MM.1S (cell line): ENCODE results near the gene EFR3B.

ENCODE experiments used
- DNase-seq: peaks from one replicate; pipeline ENCODE4 v3.0.0-alpha.2; 2015
- H2AFZ ChIP-seq: fragments of 300-600 bp; sonication (generic); 2 replicates; pipeline ENCODE4 v1.6.0; 2016; ENCODE audit warnings: antibody characterized with exemption, low read length
- H3F3A ChIP-seq: fragments of 300-600 bp; sonication (generic); 2 replicates; pipeline ENCODE4 v1.6.1; 2016; ENCODE audit warnings: mild to moderate bottlenecking, antibody characterized with exemption, low read length, moderate library complexity, mixed read lengths; ENCODE audit not compliant: insufficient read depth
- H3K27ac ChIP-seq: fragments of 300-600 bp; sonication (generic); 2 replicates; pipeline ENCODE4 v1.5.1; 2016; ENCODE audit warnings: mild to moderate bottlenecking, low read length
- H3K27me3 ChIP-seq: fragments of 300-600 bp; sonication (generic); replicated peaks from 2 replicates; pipeline ENCODE4 v1.6.0; 2016; ENCODE audit warnings: low read length; ENCODE audit not compliant: insufficient read depth
- H3K36me3 ChIP-seq: fragments of 300-600 bp; sonication (generic); replicated peaks from 2 replicates; pipeline ENCODE4 v1.6.1; 2016; ENCODE audit warnings: mild to moderate bottlenecking, low read length, mixed read lengths; ENCODE audit not compliant: insufficient read depth
- H3K4me1 ChIP-seq: fragments of 300-600 bp; sonication (generic); 2 replicates; pipeline ENCODE4 v1.6.1; 2016; ENCODE audit warnings: low read length, mixed read lengths
- H3K4me2 ChIP-seq: fragments of 300-600 bp; sonication (generic); 2 replicates; pipeline ENCODE4 v1.6.0; 2016; ENCODE audit warnings: low read depth, low read length
- H3K4me3 ChIP-seq: fragments of 300-600 bp; sonication (generic); 2 replicates; pipeline ENCODE4 v1.5.1; 2016; ENCODE audit warnings: low read length, mixed read lengths
- H3K79me2 ChIP-seq: fragments of 300-600 bp; sonication (generic); 2 replicates; pipeline ENCODE4 v1.6.1; 2016; ENCODE audit warnings: mixed run types, low read length, mixed read lengths
- H3K9ac ChIP-seq: fragments of 300-600 bp; sonication (generic); 2 replicates; pipeline ENCODE4 v1.6.1; 2016; ENCODE audit warnings: low read length, mixed read lengths
- H3K9me2 ChIP-seq: fragments of 300-600 bp; sonication (generic); replicated peaks from 2 replicates; pipeline ENCODE4 v1.6.1; 2016; ENCODE audit warnings: mild to moderate bottlenecking, low read length, mixed read lengths; ENCODE audit not compliant: insufficient read depth
- H3K9me3 ChIP-seq: fragments of 300-600 bp; sonication (generic); replicated peaks from 2 replicates; pipeline ENCODE4 v1.6.1; 2016; ENCODE audit warnings: mild to moderate bottlenecking, low read length, mixed read lengths; ENCODE audit not compliant: insufficient read depth
- H4K20me1 ChIP-seq: fragments of 300-600 bp; sonication (generic); 2 replicates; pipeline ENCODE4 v1.6.1; 2016; ENCODE audit warnings: mild to moderate bottlenecking, low read length, moderate library complexity, mixed read lengths; ENCODE audit not compliant: insufficient read depth
- CTCF ChIP-seq: fragments of 300-600 bp; sonication (generic); IDR thresholded peaks from 2 replicates; pipeline ENCODE4 v1.5.1; 2016; ENCODE audit warnings: antibody characterized with exemption, low read length, mixed read lengths
- EZH2 ChIP-seq: fragments of 300-600 bp; sonication (generic); optimal IDR thresholded peaks from 2 replicates; pipeline ENCODE3; 2017; ENCODE audit warnings: low read depth, mild to moderate bottlenecking, antibody characterized with exemption, low read length, mixed read lengths
- EZH2phosphoT487 ChIP-seq: fragments of 300-600 bp; sonication (generic); IDR thresholded peaks from 2 replicates; pipeline ENCODE4 v1.6.1; 2018; ENCODE audit warnings: antibody characterized with exemption, low read length

The EFR3B gene

GRCh38 chr2:25158096-25158852, 116.4 kb downstream of the EFR3B start:
- no peaks in the 10 kb centered on the region for H3F3A ChIP-seq
- TF ChIP-seq CTCF (no peak), EZH2phosphoT487 (no peak), EZH2 (no peak)
- H3K36me3 ChIP-seq: no peaks in the 10 kb centered on the region
- no peaks in the 10 kb centered on the region for H3K9me3 ChIP-seq
- H3K27me3 ChIP-seq: no peaks in the 10 kb centered on the region
- no peak overlapping the region for H3K9ac ChIP-seq
- no peak for DNase-seq
- H4K20me1 ChIP-seq: no peaks in the 10 kb centered on the region
- no peak overlapping the region for H2AFZ ChIP-seq
- H3K4me2 ChIP-seq: no peak overlapping the region
- no peak overlapping the region for H3K4me3 ChIP-seq
- no peak overlapping the region for H3K27ac ChIP-seq
- no peaks in the 10 kb centered on the region for H3K4me1 ChIP-seq
- H3K9me2 ChIP-seq: no peaks in the 10 kb centered on the region
- no peaks in the 10 kb centered on the region for H3K79me2 ChIP-seq

- H3K9me3 ChIP-seq: no peaks in the 10 kb centered on the region
- H3K4me1 ChIP-seq: no peaks in the 10 kb centered on the region
- H4K20me1 ChIP-seq: no peaks in the 10 kb centered on the region
- no peak overlapping the region for H2AFZ ChIP-seq
- H3K4me3 ChIP-seq: no peak overlapping the region
- H3K4me2 ChIP-seq: no peak overlapping the region
- H3K9me2 ChIP-seq: no peaks in the 10 kb centered on the region
- H3F3A ChIP-seq: no peaks in the 10 kb centered on the region
- no peak for DNase-seq
- no peaks in the 10 kb centered on the region for H3K79me2 ChIP-seq
- H3K27ac ChIP-seq: no peak overlapping the region
- TF ChIP-seq CTCF (no peak), EZH2 (no peak), EZH2phosphoT487 (no peak)
- H3K9ac ChIP-seq: no peak overlapping the region
- 0 out of 2 replicates have a peak, but pooled peaks cover 3% of the 10 kb centered on the region for H3K27me3 ChIP-seq
- no peaks in the 10 kb centered on the region for H3K36me3 ChIP-seq
Observed at GRCh38 chr2:25159949-25160348, 118.1 kb downstream of the EFR3B start.

DNA sequence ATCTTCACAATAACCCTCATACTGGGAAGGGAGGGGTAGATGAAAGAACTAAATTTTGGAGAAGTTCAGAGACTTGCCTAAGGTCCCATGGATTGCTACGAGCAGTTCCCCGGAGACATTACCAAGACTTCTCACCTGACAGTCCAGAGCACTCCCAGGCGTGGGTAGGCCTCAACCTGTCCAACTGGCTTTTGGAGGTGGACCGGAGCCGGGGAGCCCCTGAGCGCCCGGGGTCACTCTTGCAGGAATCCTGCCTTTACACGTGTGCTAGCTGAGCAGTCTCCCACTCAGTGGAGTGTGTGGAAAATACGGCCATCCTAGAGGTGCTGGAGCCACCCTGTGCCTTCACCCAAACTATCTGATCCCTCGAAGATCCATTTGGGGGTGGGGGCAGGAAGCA, 118.5 kb downstream of the EFR3B start:
- Histone ChIP-seq H3K27ac (no peak overlapping the region), H3K4me1 (no peaks in the 10 kb centered on the region), H3K9ac (no peak overlapping the region), H3K79me2 (no peaks in the 10 kb centered on the region), H4K20me1 (no peaks in the 10 kb centered on the region), H3K4me2 (no peak overlapping the region), H3K9me3 (no peaks in the 10 kb centered on the region), H3K4me3 (no peak overlapping the region), H3K27me3 (0 out of 2 replicates have a peak, but pooled peaks cover 5% of the 10 kb centered on the region), H2AFZ (no peak overlapping the region), H3K36me3 (no peaks in the 10 kb centered on the region), H3K9me2 (no peaks in the 10 kb centered on the region), H3F3A (no peaks in the 10 kb centered on the region)
- TF ChIP-seq CTCF (no peak), EZH2phosphoT487 (no peak), EZH2 (no peak)
- DNase-seq: no peak
